Smooth muscle cell (in vitro differentiated cells): Measurements from ENCODE around the gene PTH1R. TPM values are rescaled to one million over a fixed set of nuclear protein-coding genes. Genes with fewer than 3 reads are reported as not detected.

ENCODE experiments used
- DNase-seq: peaks from one replicate; lab custom pipeline; 2025; ENCODE audit not compliant: unreplicated experiment; lab: John Stamatoyannopoulos, UW
- H2AFZ ChIP-seq: fragments of 200-600 bp; sonication (generic); 2 replicates; pipeline ENCODE4 v1.6.0; 2016; ENCODE audit warnings: antibody characterized with exemption, low read depth, mild to moderate bottlenecking
- H3F3A ChIP-seq: fragments of 200-600 bp; sonication (generic); 2 replicates; pipeline ENCODE4 v1.6.0; 2017; ENCODE audit warnings: antibody characterized with exemption, low read depth
- H3K27ac ChIP-seq: fragments of 200-600 bp; sonication (generic); 2 replicates; pipeline ENCODE4 v1.5.1; 2016; ENCODE audit warnings: low read depth, mild to moderate bottlenecking
- H3K27me3 ChIP-seq: fragments of 200-600 bp; sonication (generic); 2 replicates; pipeline ENCODE4 v1.6.1; 2016; ENCODE audit warnings: low read depth, mild to moderate bottlenecking
- H3K36me3 ChIP-seq: fragments of 200-600 bp; sonication (generic); 2 replicates; pipeline ENCODE4 v1.5.1; 2016; ENCODE audit warnings: low read depth
- H3K4me1 ChIP-seq: fragments of 200-600 bp; sonication (generic); 2 replicates; pipeline ENCODE4 v1.5.1; 2016; ENCODE audit warnings: low read depth
- H3K4me2 ChIP-seq: fragments of 200-600 bp; sonication (generic); 2 replicates; pipeline ENCODE4 v1.6.0; 2016; ENCODE audit warnings: mild to moderate bottlenecking
- H3K4me3 ChIP-seq: fragments of 200-600 bp; sonication (generic); 2 replicates; pipeline ENCODE4 v1.5.1; 2016; ENCODE audit warnings: mild to moderate bottlenecking
- H3K79me2 ChIP-seq: fragments of 200-600 bp; sonication (generic); 2 replicates; pipeline ENCODE4 v1.6.0; 2016; ENCODE audit warnings: low read depth, mild to moderate bottlenecking
- H3K9ac ChIP-seq: fragments of 200-600 bp; sonication (generic); 2 replicates; pipeline ENCODE4 v1.6.0; 2016; ENCODE audit warnings: low read depth
- H3K9me3 ChIP-seq: fragments of 200-600 bp; sonication (generic); replicated peaks from 2 replicates; pipeline ENCODE4 v1.5.1; 2016; ENCODE audit warnings: low read depth
- H4K20me1 ChIP-seq: fragments of 200-600 bp; sonication (generic); 2 replicates; pipeline ENCODE4 v1.6.0; 2016; ENCODE audit warnings: low read depth
- WGBS: methylation state at CpG from one replicate; pipeline ENCODE4 v1.1.7; 2016; ENCODE audit warnings: low lambda C conversion rate; 5-methylcytosine and 5-hydroxymethylcytosine counted together
- polyA plus RNA-seq: library from polyadenylated mRNA; unstranded; fragments of >200 nt; fragmentation: Nextera tagmentation; extraction: Ambion mirVana; gene quantifications from 2 replicates; pipeline ENCODE4 v1.2.1, GENCODE V29; 2016
- total RNA-seq: library from RNA; depleted of rRNA; stranded (reverse); fragments of >200 nt; gene quantifications from 2 replicates; pipeline ENCODE4 v1.2.3, GENCODE V29; 2014
- TF ChIP-seq, protein P1 (sequence below): fragments of 200-600 bp; sonication (generic); IDR thresholded peaks from 2 replicates; pipeline ENCODE4 v1.5.1; 2017; ENCODE audit warnings: borderline replicate concordance, mild to moderate bottlenecking, antibody characterized with exemption; ENCODE audit not compliant: insufficient read depth, poor library complexity, severe bottlenecking

PTH1R gene
- total and polyA plus RNA-seq, 2 experiments from 2014 or later: 17.7 to 50.6 TPM

DNA sequence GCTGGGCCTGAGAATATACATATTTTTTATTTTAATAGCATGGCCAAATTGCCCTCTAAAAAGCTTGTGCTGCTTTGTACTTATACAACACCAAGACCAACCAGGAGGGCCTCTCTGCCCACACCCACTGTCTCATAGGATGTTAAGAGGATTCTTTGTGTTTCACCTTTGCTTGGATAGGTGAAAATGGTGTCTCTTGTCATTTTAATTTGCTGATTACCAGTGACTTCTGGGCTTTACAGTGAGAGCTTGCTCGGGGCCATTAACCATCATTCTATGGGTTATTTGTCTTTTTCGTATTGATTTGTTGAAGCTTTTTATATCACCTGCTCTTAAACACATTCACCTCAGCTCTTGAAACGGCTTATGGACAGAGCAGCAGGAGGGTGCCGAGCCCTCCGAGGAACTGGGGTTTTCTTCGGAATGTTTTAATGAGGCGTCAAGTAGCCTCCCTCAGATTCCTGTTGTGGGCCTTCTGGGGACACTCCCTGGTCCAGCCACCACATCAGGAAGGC is 10.5 kb downstream of the PTH1R start:
- Histone ChIP-seq H3K9ac (no peak overlapping the region), H3K79me2 (peaks cover 37% of the 10 kb centered on the region), H3K27me3 (no peaks in the 10 kb centered on the region), H3K27ac (no peak overlapping the region), H3F3A (no peaks in the 10 kb centered on the region), H3K36me3 (no peaks in the 10 kb centered on the region), H3K4me2 (no peak overlapping the region), H4K20me1 (peaks cover 79% of the 10 kb centered on the region), H3K4me3 (no peak overlapping the region), H3K4me1 (no peaks in the 10 kb centered on the region), H3K9me3 (no peaks in the 10 kb centered on the region), H2AFZ (no peak overlapping the region)
- no peak for DNase-seq
- 52% methylated on average over 7 of the region's 7 CpGs for WGBS
- TF ChIP-seq, protein P1, sequence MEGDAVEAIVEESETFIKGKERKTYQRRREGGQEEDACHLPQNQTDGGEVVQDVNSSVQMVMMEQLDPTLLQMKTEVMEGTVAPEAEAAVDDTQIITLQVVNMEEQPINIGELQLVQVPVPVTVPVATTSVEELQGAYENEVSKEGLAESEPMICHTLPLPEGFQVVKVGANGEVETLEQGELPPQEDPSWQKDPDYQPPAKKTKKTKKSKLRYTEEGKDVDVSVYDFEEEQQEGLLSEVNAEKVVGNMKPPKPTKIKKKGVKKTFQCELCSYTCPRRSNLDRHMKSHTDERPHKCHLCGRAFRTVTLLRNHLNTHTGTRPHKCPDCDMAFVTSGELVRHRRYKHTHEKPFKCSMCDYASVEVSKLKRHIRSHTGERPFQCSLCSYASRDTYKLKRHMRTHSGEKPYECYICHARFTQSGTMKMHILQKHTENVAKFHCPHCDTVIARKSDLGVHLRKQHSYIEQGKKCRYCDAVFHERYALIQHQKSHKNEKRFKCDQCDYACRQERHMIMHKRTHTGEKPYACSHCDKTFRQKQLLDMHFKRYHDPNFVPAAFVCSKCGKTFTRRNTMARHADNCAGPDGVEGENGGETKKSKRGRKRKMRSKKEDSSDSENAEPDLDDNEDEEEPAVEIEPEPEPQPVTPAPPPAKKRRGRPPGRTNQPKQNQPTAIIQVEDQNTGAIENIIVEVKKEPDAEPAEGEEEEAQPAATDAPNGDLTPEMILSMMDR: no peak

GRCh38 chr3:46888705-46889104 is 11.2 kb downstream of the PTH1R start:
- peaks cover 34% of the 10 kb centered on the region for H3K79me2 ChIP-seq
- no peaks in the 10 kb centered on the region for H3K4me1 ChIP-seq
- H3K4me3 ChIP-seq: no peak overlapping the region
- no peak overlapping the region for H3K4me2 ChIP-seq
- no peaks in the 10 kb centered on the region for H3F3A ChIP-seq
- H3K27ac ChIP-seq: no peak overlapping the region
- no peaks in the 10 kb centered on the region for H3K27me3 ChIP-seq
- peaks cover 83% of the 10 kb centered on the region for H4K20me1 ChIP-seq
- no peak for DNase-seq
- 76% methylated on average over 13 of the region's 13 CpGs for WGBS
- H3K36me3 ChIP-seq: no peaks in the 10 kb centered on the region
- no peak overlapping the region for H2AFZ ChIP-seq
- no peaks in the 10 kb centered on the region for H3K9me3 ChIP-seq
- H3K9ac ChIP-seq: no peak overlapping the region
- TF ChIP-seq, protein P1: no peak

DNA sequence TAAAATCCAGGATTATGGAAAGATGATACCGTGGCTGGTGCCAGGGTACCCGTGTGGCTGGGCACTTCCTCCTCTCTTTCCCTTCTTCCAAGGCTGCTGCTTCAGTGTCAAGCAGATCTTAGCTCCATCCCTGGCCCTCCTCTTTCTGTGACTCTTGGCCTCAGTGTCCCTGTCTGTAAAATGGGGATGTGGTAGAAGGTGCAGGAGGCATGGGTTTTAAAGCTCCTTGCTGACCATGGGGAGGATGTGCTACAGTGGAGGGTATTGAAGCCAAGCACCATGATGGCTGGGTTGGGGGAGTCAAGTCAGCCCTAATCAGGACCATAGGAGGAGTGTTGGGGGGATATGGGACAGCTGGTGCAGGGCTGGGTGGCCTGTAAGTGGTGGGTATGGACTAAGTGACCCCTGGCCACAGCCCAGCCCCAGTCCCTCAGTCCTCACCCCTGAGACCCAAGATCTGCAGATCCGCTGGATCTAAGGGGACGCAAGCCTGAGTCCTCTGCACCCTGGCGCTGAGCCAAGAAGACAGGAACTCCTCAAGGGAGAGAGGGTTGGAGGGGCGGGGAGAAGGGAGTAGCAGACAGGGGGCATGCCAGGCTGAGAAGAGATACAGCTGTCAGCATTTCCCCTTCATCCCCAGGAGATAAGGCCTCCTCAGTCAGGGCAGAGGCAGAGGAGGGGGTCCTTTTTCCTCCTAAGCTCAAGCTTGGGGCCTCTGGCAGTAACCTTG is 12.0 kb downstream of the PTH1R start:
- H3F3A ChIP-seq: no peaks in the 10 kb centered on the region
- H3K36me3 ChIP-seq: no peaks in the 10 kb centered on the region
- peaks cover 27% of the 10 kb centered on the region for H3K79me2 ChIP-seq
- TF ChIP-seq, protein P1: no peak
- no peak overlapping the region for H3K4me2 ChIP-seq
- no peaks in the 10 kb centered on the region for H3K27me3 ChIP-seq
- H3K9ac ChIP-seq: no peak overlapping the region
- no peak overlapping the region for H3K27ac ChIP-seq
- WGBS: 78% methylated on average over 6 of the region's 6 CpGs
- no peaks in the 10 kb centered on the region for H3K9me3 ChIP-seq
- peaks cover 81% of the 10 kb centered on the region for H4K20me1 ChIP-seq
- no peak overlapping the region for H2AFZ ChIP-seq
- no peak for DNase-seq
- no peak overlapping the region for H3K4me3 ChIP-seq
- no peaks in the 10 kb centered on the region for H3K4me1 ChIP-seq

DNA sequence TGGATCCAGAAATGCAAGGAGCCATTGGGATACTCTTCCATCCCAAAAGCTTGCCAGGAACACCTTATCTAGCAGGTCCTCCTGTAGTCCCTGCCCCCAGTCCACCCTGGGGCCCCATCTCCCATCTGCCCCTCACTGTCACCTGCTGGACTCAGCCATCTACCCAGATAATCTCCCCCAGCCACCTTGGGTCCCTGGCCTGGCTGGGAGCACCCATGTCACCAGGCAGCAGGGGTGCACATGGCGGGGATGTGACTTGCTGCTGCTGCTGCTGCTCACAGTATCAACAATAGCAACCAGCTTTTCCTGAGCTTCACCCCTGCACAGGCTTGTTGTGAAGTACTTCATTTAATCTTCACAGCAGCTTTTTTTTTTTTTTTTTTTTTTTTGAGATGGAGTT is 12.6 kb downstream of the PTH1R start:
- no peaks in the 10 kb centered on the region for H3K4me1 ChIP-seq

More for the DNA sequence above, 12.6 kb downstream of the PTH1R start:
- peaks cover 21% of the 10 kb centered on the region for H3K79me2 ChIP-seq
- no peaks in the 10 kb centered on the region for H3K27me3 ChIP-seq
- TF ChIP-seq, protein P1: no peak
- H3K27ac ChIP-seq: no peak overlapping the region
- 100% methylated on average over 1 of the region's 1 CpG for WGBS
- H2AFZ ChIP-seq: no peak overlapping the region
- H4K20me1 ChIP-seq: peaks cover 75% of the 10 kb centered on the region
- no peaks in the 10 kb centered on the region for H3F3A ChIP-seq
- H3K36me3 ChIP-seq: no peaks in the 10 kb centered on the region
- no peak overlapping the region for H3K4me2 ChIP-seq
- no peaks in the 10 kb centered on the region for H3K9me3 ChIP-seq
- no peak overlapping the region for H3K4me3 ChIP-seq
- DNase-seq: no peak
- H3K9ac ChIP-seq: no peak overlapping the region
